GM12801 (cell line): ENCODE results near the gene NFIX.

Experiments
- TF ChIP-seq, protein P1 (sequence below): IDR thresholded peaks from one replicate; pipeline ENCODE4 v1.5.1; 2011; ENCODE audit warnings: control low read depth; ENCODE audit not compliant: insufficient read length; ENCODE audit errors: extremely low read depth

Gene NFIX

DNA sequence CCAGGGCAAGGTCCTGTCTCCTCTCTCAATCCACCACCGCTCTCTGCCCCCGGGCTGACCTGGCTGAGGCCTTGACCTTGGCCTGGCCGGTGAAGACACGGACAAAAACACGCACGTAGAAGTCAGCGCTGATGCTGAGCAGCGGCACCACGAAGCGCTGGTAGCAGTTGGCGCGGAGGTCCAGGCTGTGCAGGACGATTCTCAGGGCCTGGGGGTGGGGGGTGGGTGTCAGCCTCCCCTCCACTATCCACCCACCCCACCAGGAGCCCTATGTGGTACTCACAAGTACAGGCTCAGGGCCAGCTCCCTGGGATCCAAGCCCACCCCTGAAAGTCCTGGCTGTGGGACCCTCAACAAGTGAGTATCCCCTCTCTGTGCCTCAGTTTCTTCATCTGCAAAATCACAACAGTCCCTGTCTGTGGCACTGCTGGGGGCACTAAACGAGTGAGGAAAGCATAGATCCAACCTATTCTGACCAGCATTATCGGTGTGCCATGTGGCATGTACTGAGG, 114.9 kb downstream of the NFIX start:
- TF ChIP-seq, protein P1, sequence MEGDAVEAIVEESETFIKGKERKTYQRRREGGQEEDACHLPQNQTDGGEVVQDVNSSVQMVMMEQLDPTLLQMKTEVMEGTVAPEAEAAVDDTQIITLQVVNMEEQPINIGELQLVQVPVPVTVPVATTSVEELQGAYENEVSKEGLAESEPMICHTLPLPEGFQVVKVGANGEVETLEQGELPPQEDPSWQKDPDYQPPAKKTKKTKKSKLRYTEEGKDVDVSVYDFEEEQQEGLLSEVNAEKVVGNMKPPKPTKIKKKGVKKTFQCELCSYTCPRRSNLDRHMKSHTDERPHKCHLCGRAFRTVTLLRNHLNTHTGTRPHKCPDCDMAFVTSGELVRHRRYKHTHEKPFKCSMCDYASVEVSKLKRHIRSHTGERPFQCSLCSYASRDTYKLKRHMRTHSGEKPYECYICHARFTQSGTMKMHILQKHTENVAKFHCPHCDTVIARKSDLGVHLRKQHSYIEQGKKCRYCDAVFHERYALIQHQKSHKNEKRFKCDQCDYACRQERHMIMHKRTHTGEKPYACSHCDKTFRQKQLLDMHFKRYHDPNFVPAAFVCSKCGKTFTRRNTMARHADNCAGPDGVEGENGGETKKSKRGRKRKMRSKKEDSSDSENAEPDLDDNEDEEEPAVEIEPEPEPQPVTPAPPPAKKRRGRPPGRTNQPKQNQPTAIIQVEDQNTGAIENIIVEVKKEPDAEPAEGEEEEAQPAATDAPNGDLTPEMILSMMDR: no peak

DNA sequence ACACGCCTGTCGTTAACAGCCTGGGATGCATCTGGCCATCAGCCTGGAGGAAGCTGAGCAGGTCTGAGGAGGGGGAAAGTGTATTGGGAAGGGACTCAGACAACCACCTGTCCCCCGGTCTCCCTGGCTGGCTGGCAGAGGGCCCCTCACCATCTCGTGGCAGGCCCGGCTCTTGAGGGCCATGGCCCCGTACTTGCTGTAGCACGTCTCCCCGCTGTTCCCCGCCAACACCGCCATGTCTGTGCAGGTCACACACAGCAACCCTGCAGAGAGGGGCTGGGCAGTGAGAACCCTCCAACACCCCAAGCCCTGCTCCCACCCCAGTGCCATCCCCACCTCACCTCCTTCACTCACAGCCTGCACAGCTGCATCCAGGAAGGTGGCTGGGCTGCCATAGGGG, 117.3 kb downstream of the NFIX start:
- TF ChIP-seq, protein P1: no peak

DNA sequence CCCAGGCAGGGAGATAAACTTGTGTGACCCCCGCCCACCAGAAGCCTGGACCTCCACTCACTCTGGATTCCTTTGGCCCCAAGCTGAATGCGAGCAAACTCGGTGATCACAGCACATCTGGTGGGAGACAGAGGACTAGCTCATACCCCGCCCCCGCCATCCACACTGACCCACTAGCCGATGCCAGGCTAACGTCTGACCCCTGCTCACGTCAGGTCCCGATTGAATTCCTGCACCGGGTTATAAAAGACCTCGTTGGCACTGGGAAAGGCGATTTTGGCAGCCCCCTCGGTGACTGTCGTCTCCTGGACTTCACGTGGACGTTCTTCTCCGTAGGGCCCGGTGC, 120.6 kb downstream of the NFIX start:
- TF ChIP-seq, protein P1: no peak

DNA sequence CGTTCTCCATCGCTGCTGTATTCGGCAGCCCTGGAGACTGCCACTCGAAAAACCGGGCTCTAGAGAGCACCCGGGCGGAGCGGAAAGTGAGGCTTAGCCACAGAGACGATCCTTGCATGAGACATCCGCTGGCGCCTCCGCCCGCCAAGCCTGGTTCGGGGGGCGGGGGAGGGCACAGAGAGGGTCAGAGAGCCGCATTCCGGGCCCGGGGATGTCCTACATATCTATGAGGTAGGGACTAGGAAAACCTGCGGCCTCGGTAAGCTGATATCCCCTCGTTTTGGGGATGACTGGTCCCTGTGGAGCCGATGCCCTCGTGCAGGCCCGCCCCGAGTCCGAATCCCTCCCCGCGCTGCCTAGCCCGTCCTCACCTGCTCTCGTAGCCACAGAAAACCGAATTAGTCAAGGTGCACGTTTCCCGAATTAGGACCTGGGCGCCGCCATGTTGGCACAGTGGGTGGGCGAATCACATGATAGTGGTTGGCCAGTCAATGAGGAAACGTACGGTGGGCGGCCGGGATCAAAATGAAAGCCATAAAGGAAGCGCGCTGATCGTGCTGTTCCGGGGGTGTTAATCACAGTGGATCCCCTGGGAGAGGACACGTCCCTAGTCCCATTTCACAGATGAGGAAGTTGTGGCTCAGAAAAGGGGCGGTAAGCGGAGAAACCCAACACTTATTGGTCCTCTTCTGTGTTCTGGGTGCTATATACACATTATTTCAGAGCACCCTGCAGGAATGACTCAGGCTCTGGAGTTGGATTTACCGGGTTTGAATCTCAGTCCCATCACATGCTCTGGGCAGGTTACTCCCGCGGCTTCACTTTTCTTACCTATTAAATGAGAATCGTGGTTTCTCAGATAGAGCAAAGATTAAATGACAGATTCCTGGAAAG, 121.3 kb downstream of the NFIX start, which contains the start of gene TRMT1:
TRMT1 (minus strand) TSS at position 459 of the 894 bp plus-strand sequence; CDS start at position 118, 341 bp downstream.
- TF ChIP-seq, protein P1: no peak

DNA sequence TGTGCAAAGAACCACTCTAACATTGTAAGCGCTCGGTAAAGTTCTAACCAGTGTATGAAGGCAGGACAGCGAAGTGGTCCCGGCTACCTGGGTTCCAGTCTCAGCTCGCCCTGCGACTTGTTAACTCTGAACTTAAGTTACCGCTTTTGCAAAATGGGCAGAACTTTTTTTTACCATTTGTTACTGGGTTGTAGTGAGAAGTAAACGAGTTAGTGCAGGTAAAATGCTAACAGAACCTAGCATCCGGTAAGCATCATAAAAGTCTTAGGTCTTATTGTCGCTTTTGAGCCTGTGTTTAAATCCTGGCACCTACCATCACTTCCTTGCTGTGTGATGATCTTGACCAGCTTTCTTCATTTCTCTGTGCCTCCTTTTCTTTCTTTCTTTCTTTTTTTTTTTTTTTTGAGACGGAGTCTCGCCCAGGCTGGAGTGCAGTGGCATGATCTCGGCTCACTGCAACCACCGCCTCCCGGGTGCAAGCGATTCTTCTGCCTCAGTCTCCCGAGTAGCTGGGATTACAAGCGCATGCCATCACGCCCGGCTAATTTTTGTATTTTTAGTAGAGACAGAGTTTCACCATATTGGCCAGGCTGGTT, 122.0 kb downstream of the NFIX start:
- TF ChIP-seq, protein P1: no peak

DNA sequence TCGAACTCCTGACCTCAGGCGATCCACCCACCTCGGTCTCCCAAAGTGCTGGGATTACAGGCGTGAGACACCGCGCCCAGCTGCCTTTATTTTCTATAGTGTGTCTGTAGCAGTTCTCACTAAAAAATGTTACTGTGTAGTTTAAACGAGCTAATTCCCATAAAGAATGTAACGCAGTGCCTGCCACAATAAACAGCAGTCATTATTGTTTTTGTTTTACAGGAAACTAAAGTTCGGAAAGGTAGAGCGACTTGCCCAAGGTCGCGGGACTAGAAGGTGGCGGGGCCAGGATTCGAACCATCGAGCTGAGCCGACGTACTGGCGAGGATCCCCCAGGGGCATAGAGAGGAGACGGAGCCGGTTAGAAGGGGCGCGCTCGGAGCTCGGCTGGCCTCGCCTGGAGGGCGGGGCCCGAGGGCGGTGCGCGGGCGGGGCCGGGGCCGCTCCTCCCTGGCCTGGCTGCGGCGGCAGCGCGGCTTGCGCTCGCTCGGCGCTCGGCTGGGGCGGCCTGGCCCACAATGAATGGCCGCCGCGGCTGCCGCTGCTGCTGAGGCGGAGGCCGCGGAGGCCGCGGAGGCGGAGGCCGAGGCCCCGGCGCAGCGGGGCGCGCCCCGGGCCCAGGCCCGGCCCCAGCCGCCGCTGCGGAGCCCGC, 122.6 kb downstream of the NFIX start, which contains the start of gene NACC1:
NACC1 (plus strand) TSS at position 493 of the 652 bp plus-strand sequence. CDS start 16,944 bp downstream, outside the sequence.
- TF ChIP-seq, protein P1: no peak

DNA sequence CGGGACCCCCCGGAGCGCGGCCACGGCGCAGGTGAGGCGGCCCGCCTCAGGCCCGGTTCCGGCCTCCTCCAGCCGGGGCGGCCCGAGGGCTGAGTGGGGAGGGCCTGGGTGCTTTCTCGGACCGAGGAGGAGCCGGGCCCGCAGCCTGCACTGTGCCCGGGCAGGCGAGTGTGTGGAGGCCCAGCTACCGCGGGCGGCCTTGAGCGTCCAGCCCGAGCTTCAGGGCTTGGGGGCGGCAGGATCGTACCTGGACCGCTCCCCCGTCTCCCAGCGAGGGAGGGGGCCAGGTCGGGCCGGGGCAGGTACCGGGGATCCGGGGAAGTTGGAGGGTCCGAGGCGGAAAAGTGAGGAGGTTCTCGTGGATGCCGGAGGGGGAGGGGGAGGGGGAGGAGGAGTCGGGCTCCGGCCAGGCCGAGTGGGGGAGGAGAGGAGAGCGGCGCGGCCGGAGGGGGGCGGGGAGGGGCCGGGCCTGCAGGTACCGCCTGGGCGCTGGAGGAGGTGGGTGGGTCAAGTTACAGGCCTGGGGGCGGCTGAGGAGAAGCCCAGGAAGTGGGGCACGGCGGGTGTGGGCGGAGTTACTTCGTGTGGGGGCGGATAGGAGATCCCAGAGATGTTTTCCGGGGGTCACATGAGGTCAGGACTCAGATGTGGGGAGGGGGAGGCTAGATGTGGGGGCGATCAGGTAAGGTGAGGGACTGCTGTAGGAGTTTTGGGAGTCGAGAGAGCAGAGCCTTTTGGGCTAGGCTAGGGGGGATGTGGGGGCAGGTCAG, 123.3 kb downstream of the NFIX start:
- TF ChIP-seq, protein P1: no peak
